SK-N-SH (cell line): Measurements from ENCODE around the gene MORC2. TPM values are rescaled to one million over a fixed set of nuclear protein-coding genes. Genes with fewer than 3 reads are reported as not detected.

Experiments
- CTCF ChIA-PET: fragments of 300-600, 350-600 bp; formaldehyde crosslinking; extraction: SDS; loops from one replicate; lab custom pipeline; 2021; lab: Yijun Ruan, JAX
- POLR2A ChIA-PET: fragments of 350-600 bp; sonication (Branson Sonifier 250); formaldehyde crosslinking; extraction: SDS; loops from one replicate; lab custom pipeline; 2020; ENCODE audit warnings: antibody characterized with exemption, inconsistent platforms; lab: Yijun Ruan, JAX
- DNase-seq: peaks from one replicate; pipeline ENCODE4 v3.0.0; 2012
- H2AFZ ChIP-seq: fragments of 200-600 bp; sonication (generic); 2 replicates; pipeline ENCODE4 v1.8.1; 2016; ENCODE audit warnings: antibody characterized with exemption, mild to moderate bottlenecking, low read depth
- H3F3A ChIP-seq: fragments of 200-600 bp; sonication (generic); replicated peaks from 2 replicates; pipeline ENCODE3; 2016; ENCODE audit warnings: antibody characterized with exemption, mild to moderate bottlenecking; ENCODE audit not compliant: insufficient read depth
- H3K27ac ChIP-seq, 2 experiments: fragments of 200-500 bp in 1 of 2; fragments of 200-600 bp in 1 of 2; sonication (Bioruptor generic) in 1 of 2; sonication (generic), shearing (Covaris generic) in 1 of 2; 2 replicates each; pipeline versions ENCODE4 v1.5.1 to v1.6.1; 2014 to 2016; ENCODE audit warnings: low read depth in 2 of 2, inconsistent platforms in 1 of 2, low read length in 1 of 2, mild to moderate bottlenecking in 1 of 2, mixed read lengths in 1 of 2
- H3K27me3 ChIP-seq: fragments of 200-600 bp; sonication (generic), shearing (Covaris generic); 2 replicates; pipeline ENCODE4 v1.6.1; 2016; ENCODE audit warnings: mixed run types; ENCODE audit not compliant: insufficient read depth
- H3K36me3 ChIP-seq, 2 experiments: fragments of 200-500 bp in 1 of 2; fragments of 200-600 bp in 1 of 2; sonication (Bioruptor generic) in 1 of 2; sonication (generic) in 1 of 2; replicated peaks in 1 of 2; 2 replicates each; pipeline versions ENCODE3 to v1.5.1; 2014 to 2016; ENCODE audit warnings: low read length in 1 of 2, mild to moderate bottlenecking in 1 of 2; ENCODE audit not compliant: insufficient read depth in 2 of 2, control insufficient read depth in 1 of 2
- H3K4me1 ChIP-seq, 2 experiments: fragments of 200-500 bp in 1 of 2; fragments of 200-600 bp in 1 of 2; sonication (Bioruptor generic) in 1 of 2; sonication (generic), shearing (Covaris generic) in 1 of 2; 2 replicates each; pipeline versions ENCODE4 v1.5.1 to v1.6.1; 2014 to 2016; ENCODE audit warnings: low read depth in 1 of 2, low read length in 1 of 2, mixed run types in 1 of 2; ENCODE audit not compliant: insufficient read depth in 2 of 2, control insufficient read depth in 1 of 2
- H3K4me2 ChIP-seq: fragments of 200-600 bp; sonication (generic), shearing (Covaris generic); 2 replicates; pipeline ENCODE4 v1.6.1; 2017; ENCODE audit warnings: mixed run types
- H3K4me3 ChIP-seq, 2 experiments: fragments of 200-500 bp in 1 of 2; fragments of 200-600 bp in 1 of 2; sonication (Bioruptor generic) in 1 of 2; sonication (generic), shearing (Covaris generic) in 1 of 2; 2 replicates each; pipeline versions ENCODE4 v1.5.1 to v1.8.1; 2014 to 2016; ENCODE audit warnings: low read depth in 2 of 2, inconsistent platforms in 1 of 2, low read length in 1 of 2, mild to moderate bottlenecking in 1 of 2, mixed read lengths in 1 of 2, moderate library complexity in 1 of 2
- H3K79me2 ChIP-seq: fragments of 200-600 bp; sonication (generic); 2 replicates; pipeline ENCODE4 v1.8.1; 2017; ENCODE audit warnings: mild to moderate bottlenecking; ENCODE audit not compliant: insufficient read depth
- H3K9ac ChIP-seq: fragments of 200-600 bp; sonication (generic); 2 replicates; pipeline ENCODE4 v1.6.1; 2017; ENCODE audit warnings: mixed run types
- H3K9me2 ChIP-seq: fragments of 200-600 bp; sonication (generic); 2 replicates; pipeline ENCODE4 v1.6.1; 2017; ENCODE audit warnings: mixed run types
- H3K9me3 ChIP-seq: fragments of 200-600 bp; sonication (generic); 2 replicates; pipeline ENCODE4 v1.6.1; 2017; ENCODE audit warnings: mixed run types, mild to moderate bottlenecking, moderate library complexity
- H4K20me1 ChIP-seq: fragments of 200-600 bp; sonication (generic); 2 replicates; pipeline ENCODE4 v1.6.1; 2017; ENCODE audit warnings: mild to moderate bottlenecking, mixed run types; ENCODE audit not compliant: insufficient read depth
- CTCF ChIP-seq: fragments of 200-600 bp; sonication (generic); IDR thresholded peaks from 2 replicates; pipeline ENCODE4 v1.6.1; 2017; ENCODE audit warnings: antibody characterized with exemption, mild to moderate bottlenecking, moderate library complexity
- ELF1 ChIP-seq: IDR thresholded peaks from 2 replicates; pipeline ENCODE4 v1.4.0; 2012
- EZH2phosphoT487 ChIP-seq: fragments of 200-600 bp; sonication (generic); IDR thresholded peaks from 2 replicates; pipeline ENCODE4 v1.6.1; 2017; ENCODE audit warnings: low read depth, mixed run types, mild to moderate bottlenecking, antibody characterized with exemption, moderate library complexity, borderline replicate concordance
- FOXJ3 ChIP-seq: sonication (generic); formaldehyde crosslinking; IDR thresholded peaks from 2 replicates; pipeline ENCODE4 v1.5.1; 2020; ENCODE audit warnings: mild to moderate bottlenecking, missing genetic modification reagents
- IRF3 ChIP-seq: fragments of 150-350 bp; IDR thresholded peaks from 2 replicates; pipeline ENCODE4 v1.6.1; 2016; ENCODE audit warnings: mild to moderate bottlenecking, low read depth, low read length
- MEF2A ChIP-seq: IDR thresholded peaks from 2 replicates; pipeline ENCODE4 v1.4.0; 2012; ENCODE audit warnings: low read depth, borderline replicate concordance
- MXI1 ChIP-seq: IDR thresholded peaks from 2 replicates; pipeline ENCODE4 v1.6.1; 2012; ENCODE audit warnings: mild to moderate bottlenecking, low read depth, low read length, improper control_type of control experiment
- NFIC ChIP-seq: IDR thresholded peaks from 2 replicates; pipeline ENCODE4 v1.4.0; 2012; ENCODE audit warnings: borderline replicate concordance
- PBX3 ChIP-seq: IDR thresholded peaks from 2 replicates; pipeline ENCODE4; 2012
- RAD21 ChIP-seq: IDR thresholded peaks from 2 replicates; pipeline ENCODE4 v1.6.1; 2012; ENCODE audit warnings: mild to moderate bottlenecking, low read length
- RCOR1 ChIP-seq: fragments of 150-350 bp; IDR thresholded peaks from 2 replicates; pipeline ENCODE4 v1.6.1; 2017; ENCODE audit warnings: antibody characterized with exemption, low read length
- REST ChIP-seq: IDR thresholded peaks from 2 replicates; pipeline ENCODE4 v1.6.1; 2012; ENCODE audit warnings: mild to moderate bottlenecking, low read depth, low read length, moderate library complexity
- RFX5 ChIP-seq: IDR thresholded peaks from 2 replicates; pipeline ENCODE4 v1.6.1; 2012; ENCODE audit warnings: mild to moderate bottlenecking, improper control_type of control experiment, low read length
- SIN3A ChIP-seq: IDR thresholded peaks from 2 replicates; pipeline ENCODE4 v1.6.1; 2012; ENCODE audit warnings: low read depth, mild to moderate bottlenecking, low read length, moderate library complexity, borderline replicate concordance
- SMC3 ChIP-seq: IDR thresholded peaks from 2 replicates; pipeline ENCODE4 v1.6.1; 2012; ENCODE audit warnings: low read depth, low read length, improper control_type of control experiment
- USF2 ChIP-seq: fragments of 150-350 bp; IDR thresholded peaks from 2 replicates; pipeline ENCODE4 v1.6.1; 2017; ENCODE audit warnings: antibody characterized with exemption, low read length, low read depth, borderline replicate concordance
- WGBS: methylation state at CpG from one replicate; pipeline ENCODE4 v1.1.6; 2017; ENCODE audit warnings: low lambda C conversion rate; 5-methylcytosine and 5-hydroxymethylcytosine counted together
- polyA plus RNA-seq, 3 experiments: library from polyadenylated mRNA; depleted of rRNA; stranded (reverse); fragments of >200 nt; gene quantifications; 2 replicates each; pipeline ENCODE4 v1.2.3, GENCODE V29; 2012

The MORC2 gene
- polyA plus RNA-seq, 1 of the 3 experiments (the other 2 are of a cell fraction): 8.3 TPM

- 96% methylated on average over 3 of the region's 3 CpGs for WGBS
- H4K20me1 ChIP-seq: no peaks in the 10 kb centered on the region
- no peak overlapping the region for H3K27ac ChIP-seq
- H3K27me3 ChIP-seq: no peaks in the 10 kb centered on the region
- H3K4me3 ChIP-seq: no peak overlapping the region; a peak in 1 of 4 replicates
- no peak overlapping the region for H3K9ac ChIP-seq
- 0 out of 2 replicates have a peak, but pooled peaks cover 12% of the 10 kb centered on the region for H3K9me3 ChIP-seq
- ChIA-PET POLR2A (no interaction called here), CTCF (interaction anchor here (0.8 kb wide), 2 partner anchors 129 to 224 kb away, joined by 3 read pairs; no protein-coding TSS in a partner anchor)
- H3K36me3 ChIP-seq: peaks cover 26 to 49% of the 10 kb centered on the region in 2 experiments
- H3K4me2 ChIP-seq: no peak overlapping the region
- peaks cover 37% of the 10 kb centered on the region for H3K79me2 ChIP-seq
- H3K9me2 ChIP-seq: no peaks in the 10 kb centered on the region
- no peaks in the 10 kb centered on the region for H3K4me1 ChIP-seq
- TF ChIP-seq MXI1 (no peak), RAD21 (no peak), MEF2A (no peak), USF2 (no peak), PBX3 (no peak), IRF3 (no peak), FOXJ3 (CRISPR knock-in tag) (no peak), ELF1 (no peak; the same call in 1 of the 2 replicates), CTCF (no peak), SMC3 (no peak), RFX5 (no peak), REST (no peak), NFIC (no peak), RCOR1 (no peak), EZH2phosphoT487 (no peak), SIN3A (no peak)
- DNase-seq: no peak
- no peak overlapping the region for H2AFZ ChIP-seq
- peaks cover 4% of the 10 kb centered on the region for H3F3A ChIP-seq
Observed at GRCh38 chr22:30978304-30978962, 9.9 kb upstream of the MORC2 start.
